ENCODE data around the gene SYCE3.

Gene SYCE3

DNA sequence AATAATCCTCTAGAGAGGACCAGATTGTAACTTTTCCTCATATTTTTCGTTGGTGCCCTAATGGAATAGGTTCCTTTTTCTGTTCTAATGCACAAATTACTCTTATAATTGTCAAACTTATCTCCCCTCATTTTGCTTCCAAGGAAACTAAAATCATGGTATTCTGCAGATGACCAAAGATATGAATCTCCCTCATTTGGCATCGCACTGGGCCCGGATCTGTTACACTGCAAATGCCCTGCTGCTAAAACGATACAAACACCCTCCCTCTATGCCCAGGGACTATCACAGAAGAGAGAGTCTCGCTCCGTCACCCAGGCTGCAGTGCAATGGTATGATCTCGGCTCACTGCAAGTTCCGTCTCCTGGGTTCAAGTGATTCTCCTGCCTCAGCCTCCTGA, 9.4 kb downstream of the SYCE3 start:
- no peak for TF ChIP-seq CTCF (conservative IDR thresholded peaks at IDR 0.05; ENCODE audit: low read depth)
- CTCF ChIA-PET, result interaction anchor here (1.1 kb wide), 1 partner anchor 68 kb away, joined by 3 read pairs; no protein-coding TSS in a partner anchor
- H3K27ac ChIP-seq, result no peak overlapping the region
- no peak for DNase-seq (ENCODE audit: low spot score)
- POLR2A ChIA-PET (ENCODE audit: low non-redundant PET), result interaction anchor here (0.7 kb wide), 1 partner anchor 11 kb away, joined by 5 read pairs; no protein-coding TSS in a partner anchor

GRCh38 chr22:50551160-50551752, 11.5 kb downstream of the SYCE3 start:
- ChIA-PET CTCF (interaction anchor here (0.5 kb wide), 1 partner anchor 26 kb away, joined by 3 read pairs; the partner anchor contains the start of gene SCO2), POLR2A (ENCODE audit: low non-redundant PET) (interaction anchor here (0.6 kb wide), 1 partner anchor 20 kb away, joined by 8 read pairs; no protein-coding TSS in a partner anchor)
- DNase-seq (ENCODE audit: low spot score), result no peak
- H3K27ac ChIP-seq, result no peak overlapping the region
- no peak for TF ChIP-seq CTCF (conservative IDR thresholded peaks at IDR 0.05; ENCODE audit: low read depth)

- ChIA-PET POLR2A (ENCODE audit: low non-redundant PET) (interaction anchor here (0.6 kb wide), 1 partner anchor 19 kb away, joined by 8 read pairs; no protein-coding TSS in a partner anchor), CTCF (interaction anchor here (0.5 kb wide), 1 partner anchor 25 kb away, joined by 3 read pairs; the partner anchor contains the start of gene SCO2)
- no peak for DNase-seq (ENCODE audit: low spot score)
- no peak overlapping the region for H3K27ac ChIP-seq
- no peak for TF ChIP-seq CTCF (conservative IDR thresholded peaks at IDR 0.05; ENCODE audit: low read depth)
Measured at GRCh38 chr22:50550395-50550794, 12.3 kb downstream of the SYCE3 start.

GRCh38 chr22:50548921-50549790, 13.6 kb downstream of the SYCE3 start:
- no peak for TF ChIP-seq CTCF (conservative IDR thresholded peaks at IDR 0.05; ENCODE audit: low read depth)
- POLR2A ChIA-PET (ENCODE audit: low non-redundant PET), result no interaction called here
- CTCF ChIA-PET, result no interaction called here

GRCh38 chr22:50548040-50548920, 14.4 kb downstream of the SYCE3 start:
- DNase-seq (ENCODE audit: low spot score), result no peak
- TF ChIP-seq CTCF (conservative IDR thresholded peaks at IDR 0.05; ENCODE audit: low read depth), result no peak
- no peak overlapping the region for H3K27ac ChIP-seq
- CTCF ChIA-PET, result interaction anchor here (1.1 kb wide), 1 partner anchor 15 kb away, joined by 3 read pairs; no protein-coding TSS in a partner anchor
- POLR2A ChIA-PET (ENCODE audit: low non-redundant PET), result no interaction called here

More at GRCh38 chr22:50548921-50549790, 13.6 kb downstream of the SYCE3 start:
- no peak for DNase-seq (ENCODE audit: low spot score)
- H3K27ac ChIP-seq, result no peak overlapping the region

Measured in RWPE1 (cell line).